Thyroid gland (tissue), 4 donors: ENCODE measurements around the gene BBS9.

ENCODE experiments used
- CTCF ChIP-seq, 6 experiments: fragments of 200-600 bp in 3 of 6; fragments of 450-650 bp in 3 of 6; sonication (generic) in 3 of 6; IDR thresholded peaks; one replicate each; pipeline ENCODE4 v1.5.1; 2016 to 2019; ENCODE audit warnings: antibody characterized with exemption in 6 of 6, mild to moderate bottlenecking in 2 of 6, inconsistent platforms in 1 of 6, moderate library complexity in 1 of 6
- POLR2A ChIP-seq, 2 donors: fragments of 450-650 bp; IDR thresholded peaks; one replicate each; pipeline ENCODE4 v1.6.1; 2017; ENCODE audit warnings: antibody characterized with exemption in 2 of 2, mild to moderate bottlenecking in 2 of 2, moderate library complexity in 1 of 2

- TF ChIP-seq POLR2A (IDR thresholded peaks at IDR 0.05) (peak in 1 of 2 donors; percentile 67), CTCF (IDR thresholded peaks at IDR 0.05) (no peak)
Observed at GRCh38 chr7:33193308-33193864, 64.0 kb downstream of the BBS9 start.
